Parathyroid adenoma (tissue), 2 donors: ENCODE measurements around the gene SEC14L3.
"Not testable (repeated sequence)": the region's sequence is repeated elsewhere in the genome, so short reads cannot be mapped to it uniquely, and the experiment has no call there.

Experiments
- H2AFZ ChIP-seq: fragments of 300-600 bp; sonication (generic); one replicate; pipeline ENCODE4 v1.7.0; 2017; ENCODE audit warnings: antibody characterized with exemption, mild to moderate bottlenecking
- H3K27ac ChIP-seq: fragments of 300-600 bp; sonication (generic); one replicate; pipeline ENCODE4 v1.7.0; 2017
- H3K27me3 ChIP-seq: fragments of 300-600 bp; sonication (generic); one replicate; pipeline ENCODE4 v1.7.0; 2017; ENCODE audit warnings: low read length; ENCODE audit not compliant: control insufficient read depth, insufficient read depth
- H3K36me3 ChIP-seq: fragments of 300-600 bp; sonication (generic); one replicate; pipeline ENCODE4 v1.7.0; 2017; ENCODE audit warnings: low read length; ENCODE audit not compliant: control insufficient read depth, insufficient read depth
- H3K4me1 ChIP-seq: fragments of 300-600 bp; sonication (generic); one replicate; pipeline ENCODE4 v1.7.0; 2017; ENCODE audit warnings: control low read depth
- H3K4me2 ChIP-seq: fragments of 300-600 bp; sonication (generic); one replicate; pipeline ENCODE4 v1.7.0; 2017; ENCODE audit warnings: low read length
- H3K4me3 ChIP-seq: fragments of 300-600 bp; sonication (generic); one replicate; pipeline ENCODE4 v1.7.0; 2017; ENCODE audit warnings: low read depth, low read length
- H3K79me2 ChIP-seq: fragments of 300-600 bp; sonication (generic); one replicate; pipeline ENCODE4 v1.7.0; 2017; ENCODE audit warnings: control low read depth
- H3K9ac ChIP-seq: fragments of 300-600 bp; sonication (generic); one replicate; pipeline ENCODE4 v1.7.0; 2017; ENCODE audit warnings: mild to moderate bottlenecking
- H3K9me3 ChIP-seq: fragments of 300-600 bp; sonication (generic); one replicate; pipeline ENCODE4 v1.7.0; 2017; ENCODE audit warnings: low read length; ENCODE audit not compliant: control insufficient read depth
- CTCF ChIP-seq: fragments of 300-600 bp; sonication (generic); IDR thresholded peaks from one replicate; pipeline ENCODE4 v1.7.0; 2017; ENCODE audit warnings: antibody characterized with exemption, mild to moderate bottlenecking
- donor health status: primary hyperparathyroidism.

SEC14L3 gene

GRCh38 chr22:30453731-30454510 lies 17.9 kb downstream of the SEC14L3 start:
- Histone ChIP-seq H3K79me2 (no peaks in the 10 kb centered on the region), H3K9ac (no peak overlapping the region), H3K4me2 (no peak overlapping the region), H3K9me3 (no peaks in the 10 kb centered on the region), H3K27ac (no peak overlapping the region), H3K36me3 (no peaks in the 10 kb centered on the region), H2AFZ (no peak overlapping the region), H3K4me3 (no peak overlapping the region), H3K27me3 (no peaks in the 10 kb centered on the region), H3K4me1 (no peaks in the 10 kb centered on the region)
- TF ChIP-seq CTCF = no peak

GRCh38 chr22:30452861-30453260 lies 19.0 kb downstream of the SEC14L3 start:
- H3K27me3 ChIP-seq = no peaks in the 10 kb centered on the region
- no peak overlapping the region for H3K27ac ChIP-seq
- H3K9ac ChIP-seq = no peak overlapping the region
- H3K4me1 ChIP-seq = no peaks in the 10 kb centered on the region
- H3K9me3 ChIP-seq = no peaks in the 10 kb centered on the region
- TF ChIP-seq CTCF = no peak
- H3K36me3 ChIP-seq = no peaks in the 10 kb centered on the region
- no peaks in the 10 kb centered on the region for H3K79me2 ChIP-seq
- no peak overlapping the region for H3K4me3 ChIP-seq
- no peak overlapping the region for H3K4me2 ChIP-seq
- H2AFZ ChIP-seq = no peak overlapping the region

- not testable (repeated sequence) for H3K9me3 ChIP-seq, H2AFZ ChIP-seq, H3K4me1 ChIP-seq, H3K36me3 ChIP-seq, H3K79me2 ChIP-seq, H3K27ac ChIP-seq, H3K4me3 ChIP-seq, H3K9ac ChIP-seq, H3K27me3 ChIP-seq
- H3K4me2 ChIP-seq = peak overlapping the region; percentile 31
These were observed 20.3 kb downstream of the SEC14L3 start for GRCh38 chr22:30451488-30451887.

- Histone ChIP-seq H2AFZ (no peak overlapping the region), H3K27me3 (no peaks in the 10 kb centered on the region), H3K27ac (no peak overlapping the region), H3K36me3 (no peaks in the 10 kb centered on the region), H3K9ac (no peak overlapping the region), H3K4me2 (no peak overlapping the region), H3K9me3 (no peaks in the 10 kb centered on the region), H3K4me1 (no peaks in the 10 kb centered on the region), H3K4me3 (no peak overlapping the region), H3K79me2 (no peaks in the 10 kb centered on the region)
- TF ChIP-seq CTCF = no peak
These were observed 24.2 kb downstream of the SEC14L3 start for GRCh38 chr22:30447656-30448055.

GRCh38 chr22:30445438-30446145 lies 26.2 kb downstream of the SEC14L3 start:
- Histone ChIP-seq H3K36me3 (no peaks in the 10 kb centered on the region), H3K9ac (no peak overlapping the region)
- TF ChIP-seq CTCF = no peak

More at GRCh38 chr22:30445438-30446145, 26.2 kb downstream of the SEC14L3 start:
- H3K27ac ChIP-seq = no peak overlapping the region
- H3K79me2 ChIP-seq = no peaks in the 10 kb centered on the region
- peak overlapping the region; percentile 79 for H2AFZ ChIP-seq
- no peaks in the 10 kb centered on the region for H3K9me3 ChIP-seq
- H3K4me1 ChIP-seq = no peaks in the 10 kb centered on the region
- no peak overlapping the region for H3K4me3 ChIP-seq
- H3K4me2 ChIP-seq = no peak overlapping the region
- H3K27me3 ChIP-seq = no peaks in the 10 kb centered on the region
